NOMO-1 (cell line): ENCODE measurements around the gene HOXD13.

Experiments used
- DNase-seq, 2 experiments: peaks; one replicate each; lab custom pipeline; 2025; ENCODE audit not compliant: unreplicated experiment in 2 of 2; lab: John Stamatoyannopoulos, UW

HOXD13 gene

GRCh38 chr2:176130957-176131847, 38.7 kb downstream of the HOXD13 start:
- no peak for DNase-seq

GRCh38 chr2:176131848-176132158, 39.3 kb downstream of the HOXD13 start:
- DNase-seq, result no peak

- DNase-seq, result peak in 1 of 2 experiments; percentile 10
Observed at GRCh38 chr2:176132205-176133171, 40.0 kb downstream of the HOXD13 start.

- no peak for DNase-seq
Observed at GRCh38 chr2:176133389-176133788, 40.9 kb downstream of the HOXD13 start.

GRCh38 chr2:176134035-176134434, 41.5 kb downstream of the HOXD13 start:
- no peak for DNase-seq

- DNase-seq, result no peak
Observed at GRCh38 chr2:176135035-176135440, 42.5 kb downstream of the HOXD13 start.

- no peak for DNase-seq
Observed at GRCh38 chr2:176136374-176137251, 44.1 kb downstream of the HOXD13 start.

GRCh38 chr2:176137252-176137580, 44.7 kb downstream of the HOXD13 start:
- no peak for DNase-seq

- DNase-seq, result no peak
Observed at GRCh38 chr2:176137906-176138305, 45.4 kb downstream of the HOXD13 start.

- DNase-seq, result no peak
Observed at GRCh38 chr2:176138526-176138922, 46.0 kb downstream of the HOXD13 start.

GRCh38 chr2:176138923-176139660, 46.6 kb downstream of the HOXD13 start:
- no peak for DNase-seq

GRCh38 chr2:176139661-176140512, 47.4 kb downstream of the HOXD13 start:
- DNase-seq, result no peak

GRCh38 chr2:176140513-176141317, 48.2 kb downstream of the HOXD13 start:
- DNase-seq, result peak; percentile 33 to 69

- no peak for DNase-seq
Observed at GRCh38 chr2:176142281-176142680, 49.8 kb downstream of the HOXD13 start.
